Cardiac fibroblast (primary cell): ENCODE results near the gene SCN8A.
A peak's percentile ranks its signal among the peaks of the same experiment; 100 is the strongest.

Experiments
- DNase-seq, 2 donors: peaks; one replicate each; pipeline versions ENCODE4 v3.0.0 to v3.0.0-alpha.2; 2010; ENCODE audit warnings: low read depth in 2 of 2
- H3K4me3 ChIP-seq, 2 donors: replicated peaks in 1 of 2; 1 replicate in 1 of 2; 2 replicates in 1 of 2; pipeline ENCODE4 v1.5.1; 2011; ENCODE audit warnings: low read depth in 2 of 2, low read length in 2 of 2, mild to moderate bottlenecking in 2 of 2, moderate library complexity in 1 of 2
- TF ChIP-seq, protein P1 (sequence below): IDR thresholded peaks from one replicate; pipeline ENCODE4 v1.5.1; 2011; ENCODE audit warnings: low read depth, mild to moderate bottlenecking, low read length, inconsistent platforms

SCN8A gene

DNA sequence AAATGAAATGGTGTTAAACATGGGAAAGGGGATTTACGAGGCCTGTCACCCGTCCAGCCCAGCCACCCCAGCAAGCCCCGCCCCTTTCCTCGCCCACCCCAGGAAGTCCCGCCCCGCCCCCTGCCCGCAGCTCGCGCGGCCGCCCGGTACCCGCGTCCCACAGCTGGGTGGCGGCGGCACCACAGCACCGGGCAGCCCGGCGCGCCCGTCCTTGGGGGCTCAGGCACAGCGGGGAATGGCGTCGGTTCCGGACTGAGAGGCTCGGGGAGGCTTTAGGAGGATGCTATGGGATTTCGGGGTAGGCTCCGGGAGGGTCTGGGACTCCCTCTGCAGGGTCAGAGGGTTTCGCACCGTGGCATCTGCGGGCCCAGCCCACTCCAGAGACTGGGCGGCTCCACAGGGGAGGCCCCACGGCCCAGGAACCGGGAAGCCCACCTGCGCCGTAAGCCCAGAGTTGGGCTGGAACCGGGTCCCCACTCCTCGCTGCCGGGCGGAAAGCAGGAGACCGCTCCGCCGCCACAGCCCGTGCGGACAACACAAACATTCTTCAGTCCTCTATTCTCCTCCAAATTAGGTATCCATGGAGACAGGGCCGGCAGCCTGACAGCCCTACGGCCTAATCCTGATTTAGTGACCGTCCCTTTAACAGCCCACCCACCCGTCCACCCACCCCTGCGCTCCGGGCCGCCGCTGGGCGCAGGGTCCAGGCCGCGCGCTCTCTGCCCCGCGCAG, 256.0 kb downstream of the SCN8A start:
- DNase-seq: no peak

DNA sequence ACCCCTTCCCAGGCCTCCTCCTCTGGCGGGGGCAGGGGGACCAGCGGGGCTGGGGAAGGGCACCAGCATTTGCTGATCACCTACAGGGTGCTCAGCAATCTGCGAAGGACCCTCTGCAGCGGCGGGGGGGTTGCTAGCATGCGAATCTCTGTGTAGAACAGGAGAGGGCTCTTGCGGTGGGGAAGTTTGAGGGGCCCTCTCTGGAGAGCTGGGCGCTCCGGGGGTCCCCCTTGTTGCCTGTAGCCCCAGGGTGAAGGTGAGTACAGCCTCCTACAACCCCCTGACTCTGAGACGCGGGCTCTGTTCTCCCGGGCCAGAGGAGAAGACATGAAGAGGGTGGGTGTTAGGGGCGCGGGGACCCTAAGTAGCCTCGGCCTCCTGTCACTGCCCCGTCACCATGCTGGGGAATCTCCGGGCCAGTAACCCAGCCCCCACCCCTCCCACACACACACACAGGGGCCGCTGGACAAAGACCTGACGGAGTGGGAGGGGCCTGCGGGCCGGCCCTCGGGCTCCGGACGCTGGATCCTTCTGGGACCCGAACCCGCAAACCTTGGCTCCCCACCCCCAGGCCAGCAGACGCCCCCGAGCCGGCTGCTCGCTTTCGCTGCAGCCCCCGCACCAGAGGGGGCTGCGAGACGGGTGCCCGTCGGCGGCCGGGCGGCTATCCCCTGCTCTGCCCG, 256.8 kb downstream of the SCN8A start:
- no peak for DNase-seq
- H3K4me3 ChIP-seq: peak overlapping the region in 1 of 2 donors; percentile 13
- TF ChIP-seq, protein P1, sequence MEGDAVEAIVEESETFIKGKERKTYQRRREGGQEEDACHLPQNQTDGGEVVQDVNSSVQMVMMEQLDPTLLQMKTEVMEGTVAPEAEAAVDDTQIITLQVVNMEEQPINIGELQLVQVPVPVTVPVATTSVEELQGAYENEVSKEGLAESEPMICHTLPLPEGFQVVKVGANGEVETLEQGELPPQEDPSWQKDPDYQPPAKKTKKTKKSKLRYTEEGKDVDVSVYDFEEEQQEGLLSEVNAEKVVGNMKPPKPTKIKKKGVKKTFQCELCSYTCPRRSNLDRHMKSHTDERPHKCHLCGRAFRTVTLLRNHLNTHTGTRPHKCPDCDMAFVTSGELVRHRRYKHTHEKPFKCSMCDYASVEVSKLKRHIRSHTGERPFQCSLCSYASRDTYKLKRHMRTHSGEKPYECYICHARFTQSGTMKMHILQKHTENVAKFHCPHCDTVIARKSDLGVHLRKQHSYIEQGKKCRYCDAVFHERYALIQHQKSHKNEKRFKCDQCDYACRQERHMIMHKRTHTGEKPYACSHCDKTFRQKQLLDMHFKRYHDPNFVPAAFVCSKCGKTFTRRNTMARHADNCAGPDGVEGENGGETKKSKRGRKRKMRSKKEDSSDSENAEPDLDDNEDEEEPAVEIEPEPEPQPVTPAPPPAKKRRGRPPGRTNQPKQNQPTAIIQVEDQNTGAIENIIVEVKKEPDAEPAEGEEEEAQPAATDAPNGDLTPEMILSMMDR: no peak

More for the DNA sequence above, 256.0 kb downstream of the SCN8A start:
- TF ChIP-seq, protein P1: no peak
- peak overlapping the region; percentile 33 to 41 for H3K4me3 ChIP-seq

DNA sequence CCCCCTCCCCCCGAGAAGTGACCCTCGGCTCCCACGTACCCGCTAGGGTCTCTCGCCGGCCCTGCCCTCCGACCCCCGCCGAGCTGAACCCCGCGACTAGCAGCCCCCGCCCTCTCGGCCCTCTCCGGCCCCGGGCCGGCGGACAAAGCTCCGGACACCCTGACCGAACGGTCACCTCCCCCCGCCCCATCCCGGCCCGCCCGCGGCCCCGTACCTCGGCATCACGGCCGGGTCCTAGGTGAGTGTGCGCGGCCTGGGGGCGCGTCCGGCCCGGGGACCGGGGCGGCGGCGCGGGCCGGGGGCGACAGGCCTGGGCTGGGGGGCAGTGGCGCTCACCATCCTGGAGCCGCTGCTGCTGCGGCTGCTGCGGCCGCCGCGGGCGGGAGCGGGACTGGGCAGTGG, 257.3 kb downstream of the SCN8A start, which contains the start of gene FIGNL2:
FIGNL2 (minus strand) TSS at position 393 of the 402 bp plus-strand sequence. CDS start 26,305 bp downstream, outside the sequence.
- H3K4me3 ChIP-seq: peak within 1 kb of the TSS in 1 of 2 donors; percentile 13
- TF ChIP-seq, protein P1: no peak
- no peak for DNase-seq

DNA sequence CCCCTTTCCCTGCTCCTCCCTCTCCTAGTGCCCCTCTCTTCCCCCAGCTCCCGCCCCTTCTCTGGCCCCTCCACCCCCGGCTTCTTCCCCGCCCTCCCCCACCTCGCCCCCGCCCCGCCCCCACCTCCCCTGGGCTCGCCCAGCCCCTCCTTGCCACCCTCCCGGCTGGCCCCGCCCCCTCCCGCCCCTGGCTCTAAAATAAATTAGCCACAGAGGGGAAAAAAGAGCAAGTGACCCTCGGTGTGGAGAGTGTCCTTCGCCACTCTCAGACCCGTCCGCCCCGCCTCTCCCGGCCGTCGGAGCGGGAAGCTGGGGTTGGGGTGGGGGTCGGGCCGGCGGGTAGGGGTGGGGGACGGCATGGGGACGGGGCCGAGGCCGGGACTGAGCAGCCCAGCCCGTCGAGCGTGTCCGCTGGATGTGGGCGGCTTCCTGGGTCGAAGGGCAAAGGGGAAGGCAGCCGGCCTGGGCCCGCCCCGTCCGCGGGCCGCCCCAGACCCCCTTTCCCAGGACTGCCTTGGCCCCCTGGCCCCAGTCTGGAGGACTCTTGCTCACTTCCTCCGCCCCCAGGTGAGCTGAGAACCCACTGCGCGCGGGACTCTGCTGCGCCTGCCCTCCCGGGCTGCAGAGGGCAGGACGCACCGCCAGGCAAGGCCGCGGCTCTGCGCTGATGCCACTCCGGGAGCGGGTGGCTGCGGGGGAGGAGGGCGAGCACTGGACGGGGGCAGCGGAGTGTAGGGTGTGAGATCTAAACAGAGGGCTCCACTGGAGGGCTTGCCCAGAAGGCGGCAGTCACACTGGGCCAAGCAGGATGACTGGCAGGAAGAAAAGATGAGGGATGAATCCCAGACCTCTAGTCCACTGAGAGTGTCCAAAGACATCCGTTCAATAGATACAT, 258.1 kb downstream of the SCN8A start:
- H3K4me3 ChIP-seq: no peak overlapping the region
- TF ChIP-seq, protein P1: no peak
- no peak for DNase-seq

DNA sequence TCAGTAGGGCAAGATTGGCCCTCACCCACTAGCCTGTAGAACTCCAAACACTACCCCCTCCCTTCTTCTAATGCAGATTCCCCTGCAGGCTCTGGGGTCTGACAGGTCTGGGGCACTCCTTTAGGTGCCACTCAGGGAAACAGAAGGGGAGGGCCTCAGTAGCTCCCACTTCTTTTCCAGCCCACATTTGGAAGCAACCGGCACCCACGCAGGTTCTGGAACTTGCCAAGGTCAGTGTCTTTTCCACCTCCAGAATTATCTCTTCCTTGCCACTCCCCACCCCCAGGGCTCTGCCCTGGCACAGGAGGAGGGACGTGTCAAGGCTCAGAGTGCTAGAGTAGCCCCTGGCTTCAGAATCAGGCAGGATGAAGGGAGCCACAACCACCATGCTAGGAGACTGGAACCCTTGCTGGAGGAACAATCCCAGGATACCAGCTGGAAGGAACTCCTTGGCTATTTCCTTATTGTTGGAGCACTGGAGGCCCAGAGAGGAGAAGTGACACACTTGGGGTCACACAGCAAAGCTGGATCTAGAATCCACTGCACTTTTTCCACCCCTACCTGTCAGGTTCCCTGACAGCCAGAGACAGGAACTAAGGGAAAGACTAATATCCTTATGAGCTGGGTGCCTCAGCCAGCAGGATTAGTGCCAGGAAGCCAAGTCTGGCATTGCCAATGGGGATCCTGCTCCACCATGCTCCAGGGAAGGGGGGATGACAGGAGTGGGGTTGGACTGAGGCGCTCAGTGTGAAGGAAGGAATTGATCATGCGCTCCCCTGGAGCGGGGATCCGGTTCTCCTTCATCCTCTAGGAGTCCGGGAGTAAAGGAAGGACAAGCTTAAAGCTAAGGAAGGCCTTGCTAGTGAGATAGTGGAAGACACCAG, 259.3 kb downstream of the SCN8A start:
- TF ChIP-seq, protein P1: no peak
- no peak overlapping the region for H3K4me3 ChIP-seq
- DNase-seq: no peak

GRCh38 chr12:51850965-51851299, 259.9 kb downstream of the SCN8A start:
- H3K4me3 ChIP-seq: no peak overlapping the region
- TF ChIP-seq, protein P1: no peak
- no peak for DNase-seq
